Testis (tissue), 3 donors: ENCODE data around the gene KCNE3. TPM values are rescaled to one million over a fixed set of nuclear protein-coding genes. Genes with fewer than 3 reads are reported as not detected.

Experiments
- DNase-seq: peaks from one replicate; pipeline ENCODE4 v3.0.0-alpha.2; 2019
- H3K27ac ChIP-seq, 2 donors: fragments of 200-600 bp; sonication (generic); one replicate each; pipeline ENCODE4 v1.5.1; 2019
- H3K27me3 ChIP-seq: fragments of 200-600 bp; sonication (generic); one replicate; pipeline ENCODE4 v1.5.1; 2019
- H3K36me3 ChIP-seq: fragments of 200-600 bp; sonication (generic); one replicate; pipeline ENCODE4 v1.5.1; 2017; ENCODE audit warnings: low read depth; ENCODE audit errors: missing control alignments
- H3K4me1 ChIP-seq: fragments of 200-600 bp; sonication (generic); one replicate; pipeline ENCODE4 v1.5.1; 2019
- H3K4me3 ChIP-seq, 2 donors: fragments of 200-600 bp; sonication (generic); one replicate each; pipeline ENCODE4 v1.5.1; 2017 to 2019
- H3K9me3 ChIP-seq: fragments of 200-600 bp; sonication (generic); one replicate; pipeline ENCODE4 v1.5.1; 2017
- CTCF ChIP-seq, 3 experiments: fragments of 450-650 bp in 2 of 3; fragments of 200-600 bp in 1 of 3; sonication (generic) in 1 of 3; IDR thresholded peaks; one replicate each; pipeline ENCODE4 v1.5.1; 2016 to 2019; ENCODE audit warnings: antibody characterized with exemption in 3 of 3, mild to moderate bottlenecking in 2 of 3, moderate library complexity in 1 of 3
- POLR2A ChIP-seq: fragments of 450-650 bp; IDR thresholded peaks from one replicate; pipeline ENCODE4 v1.6.1; 2017; ENCODE audit warnings: antibody characterized with exemption, mild to moderate bottlenecking, moderate library complexity
- WGBS, 2 donors: methylation state at CpG; one replicate each; pipeline ENCODE4 v1.1.5; 2018; 5-methylcytosine and 5-hydroxymethylcytosine counted together
- intact Hi-C: fragments of 100-400 bp; cut with DNase I; formaldehyde crosslinking; loops from one replicate; pipeline ENCODE4 v1.15.1; 2023; ENCODE audit warnings: low total_unique reads
- polyA plus RNA-seq: library from polyadenylated mRNA; stranded (reverse); fragments of 350-450 nt; fragmentation: Illumina TruSeq; extraction: RNeasy Lipid Tissue Mini Kit (QIAGEN cat#74804); gene quantifications from one replicate; pipeline ENCODE4 v1.2.3, GENCODE V29; 2014; ENCODE audit warnings: low read depth, low replicate concordance; ENCODE audit not compliant: insufficient read depth
- total RNA-seq, 2 donors: library from RNA; depleted of rRNA; stranded (reverse); fragments of >200 nt; gene quantifications; one replicate each; pipeline ENCODE4 v1.2.3, GENCODE V29; 2016

Gene KCNE3
- total and polyA plus RNA-seq, 3 donors from 2014 or later: 3.3 to 4.1 (median 4.0) TPM

- Histone ChIP-seq H3K36me3 (no peaks in the 10 kb centered on the region), H3K27ac (no peak overlapping the region), H3K9me3 (no peaks in the 10 kb centered on the region), H3K4me1 (no peaks in the 10 kb centered on the region), H3K4me3 (no peak overlapping the region), H3K27me3 (no peaks in the 10 kb centered on the region)
- 56 to 67% methylated on average over 7 of the region's 7 CpGs for WGBS, 2 donors
- DNase-seq: no peak
- TF ChIP-seq POLR2A (no peak), CTCF (IDR thresholded peaks at IDR 0.05) (no peak)
- intact Hi-C loops: no loop called here
Observed at GRCh38 chr11:74434528-74434927, 32.8 kb downstream of the KCNE3 start.

GRCh38 chr11:74429205-74429604 lies 38.1 kb downstream of the KCNE3 start:
- Histone ChIP-seq H3K4me3 (no peak overlapping the region), H3K36me3 (no peaks in the 10 kb centered on the region), H3K9me3 (no peaks in the 10 kb centered on the region), H3K27me3 (no peaks in the 10 kb centered on the region), H3K27ac (no peak overlapping the region), H3K4me1 (no peaks in the 10 kb centered on the region)
- intact Hi-C loops: no loop called here
- WGBS, 2 donors: 84 to 89% methylated on average over 3 of the region's 3 CpGs
- TF ChIP-seq POLR2A: no peak
- no peak for TF ChIP-seq CTCF (IDR thresholded peaks at IDR 0.05)
- no peak for DNase-seq

GRCh38 chr11:74427384-74427886 lies 39.9 kb downstream of the KCNE3 start:
- Histone ChIP-seq H3K27ac (no peak overlapping the region), H3K9me3 (no peaks in the 10 kb centered on the region), H3K36me3 (no peaks in the 10 kb centered on the region), H3K4me3 (no peak overlapping the region), H3K27me3 (no peaks in the 10 kb centered on the region), H3K4me1 (no peaks in the 10 kb centered on the region)
- 90 to 95% methylated on average over 4 of the region's 4 CpGs for WGBS, 2 donors
- DNase-seq: no peak
- intact Hi-C loops: no loop called here
- no peak for TF ChIP-seq CTCF (IDR thresholded peaks at IDR 0.05)
- TF ChIP-seq POLR2A: no peak

GRCh38 chr11:74425100-74425499 lies 42.2 kb downstream of the KCNE3 start:
- H3K27me3 ChIP-seq: no peaks in the 10 kb centered on the region
- DNase-seq: no peak
- H3K36me3 ChIP-seq: no peaks in the 10 kb centered on the region
- H3K4me3 ChIP-seq: no peak overlapping the region
- H3K27ac ChIP-seq: no peak overlapping the region
- H3K4me1 ChIP-seq: no peaks in the 10 kb centered on the region
- no peak for TF ChIP-seq POLR2A
- TF ChIP-seq CTCF (IDR thresholded peaks at IDR 0.05): no peak
- no peaks in the 10 kb centered on the region for H3K9me3 ChIP-seq
- intact Hi-C loops: no loop called here

GRCh38 chr11:74418509-74418895 lies 48.8 kb downstream of the KCNE3 start:
- no peak overlapping the region for H3K27ac ChIP-seq
- H3K36me3 ChIP-seq: no peaks in the 10 kb centered on the region
- WGBS, 2 donors: 53 to 59% methylated on average over 1 of the region's 1 CpG
- no peaks in the 10 kb centered on the region for H3K27me3 ChIP-seq
- no peaks in the 10 kb centered on the region for H3K4me1 ChIP-seq
- intact Hi-C loops: no loop called here
- no peaks in the 10 kb centered on the region for H3K9me3 ChIP-seq
- no peak for DNase-seq
- TF ChIP-seq CTCF (IDR thresholded peaks at IDR 0.05) (no peak), POLR2A (no peak)
- no peak overlapping the region for H3K4me3 ChIP-seq
